Natural killer cell treated with Interleukin-12 subunit alpha and Interleukin-12 subunit beta and Interleukin-15 and Interleukin-18, amount 100 ng/mL, for 72 hours (primary cell): ENCODE measurements around the gene MRPL22. TPM values are rescaled to one million over a fixed set of nuclear protein-coding genes. Genes with fewer than 3 reads are reported as not detected.

Source experiments
- total RNA-seq, 2 donors: library from RNA; stranded (reverse); gene quantifications; one replicate each; pipeline ENCODE4 v1.2.3, GENCODE V29; 2022

Gene MRPL22
- total RNA-seq, 2 donors from 2014 or later, result 54.6 to 56.2 TPM

Other genes starting within 250 kb of the MRPL22 start
- 100 to 1,000 TPM; 193 to 369 TPM for gene LARP1, start 185.7 kb upstream of the MRPL22 start, total RNA-seq
- not detected for gene FAXDC2, start 90.5 kb upstream of the MRPL22 start, total RNA-seq
- 10 to 100 TPM; 65.3 to 67.1 TPM for gene CNOT8, start 82.4 kb upstream of the MRPL22 start, total RNA-seq
- 10 to 100 TPM; 24.7 to 49.8 TPM for gene GEMIN5, start 2.9 kb upstream of the MRPL22 start, total RNA-seq
- not detected for gene KIF4B, start 72.7 kb downstream of the MRPL22 start, total RNA-seq